ENCODE results near the gene PRDM10.
"Not testable (repeated sequence)": the region's sequence is repeated elsewhere in the genome, so short reads cannot be mapped to it uniquely, and the experiment has no call there.

The PRDM10 gene, protein sequence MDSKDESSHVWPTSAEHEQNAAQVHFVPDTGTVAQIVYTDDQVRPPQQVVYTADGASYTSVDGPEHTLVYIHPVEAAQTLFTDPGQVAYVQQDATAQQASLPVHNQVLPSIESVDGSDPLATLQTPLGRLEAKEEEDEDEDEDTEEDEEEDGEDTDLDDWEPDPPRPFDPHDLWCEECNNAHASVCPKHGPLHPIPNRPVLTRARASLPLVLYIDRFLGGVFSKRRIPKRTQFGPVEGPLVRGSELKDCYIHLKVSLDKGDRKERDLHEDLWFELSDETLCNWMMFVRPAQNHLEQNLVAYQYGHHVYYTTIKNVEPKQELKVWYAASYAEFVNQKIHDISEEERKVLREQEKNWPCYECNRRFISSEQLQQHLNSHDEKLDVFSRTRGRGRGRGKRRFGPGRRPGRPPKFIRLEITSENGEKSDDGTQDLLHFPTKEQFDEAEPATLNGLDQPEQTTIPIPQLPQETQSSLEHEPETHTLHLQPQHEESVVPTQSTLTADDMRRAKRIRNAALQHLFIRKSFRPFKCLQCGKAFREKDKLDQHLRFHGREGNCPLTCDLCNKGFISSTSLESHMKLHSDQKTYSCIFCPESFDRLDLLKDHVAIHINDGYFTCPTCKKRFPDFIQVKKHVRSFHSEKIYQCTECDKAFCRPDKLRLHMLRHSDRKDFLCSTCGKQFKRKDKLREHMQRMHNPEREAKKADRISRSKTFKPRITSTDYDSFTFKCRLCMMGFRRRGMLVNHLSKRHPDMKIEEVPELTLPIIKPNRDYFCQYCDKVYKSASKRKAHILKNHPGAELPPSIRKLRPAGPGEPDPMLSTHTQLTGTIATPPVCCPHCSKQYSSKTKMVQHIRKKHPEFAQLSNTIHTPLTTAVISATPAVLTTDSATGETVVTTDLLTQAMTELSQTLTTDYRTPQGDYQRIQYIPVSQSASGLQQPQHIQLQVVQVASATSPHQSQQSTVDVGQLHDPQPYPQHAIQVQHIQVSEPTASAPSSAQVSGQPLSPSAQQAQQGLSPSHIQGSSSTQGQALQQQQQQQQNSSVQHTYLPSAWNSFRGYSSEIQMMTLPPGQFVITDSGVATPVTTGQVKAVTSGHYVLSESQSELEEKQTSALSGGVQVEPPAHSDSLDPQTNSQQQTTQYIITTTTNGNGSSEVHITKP

GRCh38 chr11:130002352-130002845 lies at the start of gene PRDM10:
PRDM10 (minus strand) TSS chr11:130002835; CDS start chr11:129960964, 41,871 bp downstream.
- DNase-seq: no peak

GRCh38 chr11:130051082-130051481 lies 48.4 kb upstream of the PRDM10 start:
- no peak for DNase-seq

GRCh38 chr11:130050257-130050656 lies 47.6 kb upstream of the PRDM10 start:
- no peak for DNase-seq

DNA sequence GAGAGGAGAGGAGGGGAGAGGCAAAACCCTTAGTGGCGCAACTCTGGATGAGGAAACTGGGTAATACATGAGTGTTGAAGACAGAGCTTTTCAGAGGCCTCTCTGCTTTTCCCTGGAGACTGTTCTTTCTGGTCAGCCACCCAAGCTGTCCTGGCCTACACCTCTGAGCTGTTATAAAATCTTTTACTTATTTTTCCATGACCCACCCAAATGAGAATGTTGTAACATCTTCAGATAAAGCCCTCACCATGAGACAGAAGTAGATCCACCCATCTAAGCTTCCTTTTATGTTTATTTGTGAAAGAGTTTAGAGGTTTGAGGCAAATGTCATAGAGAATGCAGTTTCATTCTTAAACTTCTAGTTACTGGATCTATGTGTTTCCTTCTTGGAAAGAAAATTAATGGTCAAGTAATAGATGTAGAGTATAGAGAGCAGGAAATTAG lies 46.7 kb upstream of the PRDM10 start:
- DNase-seq: no peak

DNA sequence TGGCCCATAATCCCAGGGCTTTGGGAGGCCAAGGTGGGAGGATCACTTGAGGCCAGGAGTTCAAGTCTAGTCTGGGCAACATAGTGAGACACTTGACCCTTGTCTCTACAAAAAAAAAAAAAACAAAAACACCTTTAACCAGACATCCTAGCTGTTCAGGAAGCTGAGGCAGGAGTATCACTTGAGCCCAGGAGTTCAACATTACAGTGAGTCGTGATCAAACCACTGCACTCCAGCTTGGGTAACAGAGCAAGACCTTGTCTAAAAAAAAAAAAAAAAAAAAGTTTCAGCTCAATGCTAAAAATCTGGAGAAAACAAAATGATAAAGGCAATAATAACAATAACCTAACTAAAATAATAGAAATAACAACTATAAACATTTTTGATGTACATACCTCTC lies 44.5 kb upstream of the PRDM10 start:
- DNase-seq: no peak

DNA sequence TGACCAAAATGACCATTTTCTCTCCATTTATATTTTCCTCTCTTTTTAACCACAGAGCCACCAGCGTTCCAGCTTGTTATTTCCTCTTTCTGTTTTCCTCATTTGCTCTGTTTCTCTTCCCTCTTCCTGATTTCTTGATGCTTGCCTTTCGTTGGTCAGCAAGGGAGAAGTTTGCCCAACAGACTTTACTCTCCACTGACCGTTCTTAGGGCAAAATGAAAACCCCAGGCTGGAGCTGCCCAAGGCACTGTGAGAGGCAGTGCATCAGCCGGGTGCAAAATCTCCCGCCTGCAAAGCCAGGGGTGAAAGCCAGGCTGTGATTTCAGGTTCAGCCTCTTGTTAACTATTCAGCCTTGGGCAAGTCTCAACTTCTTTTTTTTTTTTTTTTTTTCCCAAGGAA lies 40.9 kb upstream of the PRDM10 start:
- DNase-seq: no peak

DNA sequence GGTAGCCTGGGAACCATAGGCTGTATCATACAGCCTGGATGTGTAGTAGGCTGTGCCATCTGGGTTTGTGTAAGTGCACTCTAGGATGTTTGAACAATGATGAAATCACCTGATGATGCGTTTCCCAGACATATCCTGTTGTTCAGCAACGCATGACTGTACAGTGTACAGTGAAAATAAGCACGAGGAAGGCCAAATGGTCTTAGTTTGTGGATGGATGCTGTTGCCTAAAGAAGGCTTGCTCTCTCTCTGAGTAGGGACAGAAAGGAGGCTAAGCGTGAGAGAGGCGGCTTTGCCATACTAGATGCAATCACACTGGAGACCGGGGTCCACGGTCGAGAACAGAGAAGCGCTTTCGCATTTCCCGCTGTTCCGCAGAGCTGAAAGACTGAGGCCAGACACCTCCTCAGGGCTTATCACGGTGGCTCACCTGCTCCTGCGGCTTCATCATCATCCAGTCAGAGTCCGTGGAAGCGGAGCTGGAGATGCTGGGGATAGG lies 39.5 kb upstream of the PRDM10 start:
- DNase-seq: no peak

GRCh38 chr11:130040281-130040940 lies 37.8 kb upstream of the PRDM10 start:
- no peak for DNase-seq

DNA sequence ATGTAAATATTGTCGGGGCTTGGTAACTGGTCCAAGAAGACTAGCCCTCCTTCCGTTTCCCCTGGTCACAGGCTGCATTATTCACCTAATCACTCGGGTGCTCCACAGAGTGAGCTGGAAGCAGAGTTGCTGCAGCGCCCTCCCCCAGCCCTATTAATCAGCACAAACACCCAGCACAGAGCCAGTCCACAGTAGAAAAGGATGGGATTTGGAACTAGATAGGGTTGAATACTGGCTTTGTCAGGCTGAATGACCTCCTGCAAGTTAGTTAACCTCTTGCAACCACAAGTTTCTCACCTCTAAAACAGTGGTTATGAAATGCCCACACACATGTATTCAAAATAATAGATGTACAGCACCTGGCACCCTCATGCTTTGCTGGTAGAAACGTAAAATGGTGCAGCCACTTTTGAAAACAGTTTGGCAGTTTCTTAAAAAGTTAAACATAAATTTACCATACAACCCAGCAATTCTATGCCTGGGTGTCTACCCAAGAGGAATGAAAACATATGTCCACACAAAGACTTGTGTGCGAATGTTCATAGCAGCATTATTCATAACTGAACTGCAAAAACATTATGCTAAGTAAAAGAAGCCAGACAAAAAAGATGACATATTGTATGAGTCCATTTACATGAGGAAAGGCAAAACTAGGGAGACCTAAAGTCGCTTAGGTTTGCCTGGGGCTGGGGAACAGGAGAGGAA lies 35.4 kb upstream of the PRDM10 start:
- DNase-seq: no peak

GRCh38 chr11:130037058-130037457 lies 34.4 kb upstream of the PRDM10 start:
- no peak for DNase-seq

DNA sequence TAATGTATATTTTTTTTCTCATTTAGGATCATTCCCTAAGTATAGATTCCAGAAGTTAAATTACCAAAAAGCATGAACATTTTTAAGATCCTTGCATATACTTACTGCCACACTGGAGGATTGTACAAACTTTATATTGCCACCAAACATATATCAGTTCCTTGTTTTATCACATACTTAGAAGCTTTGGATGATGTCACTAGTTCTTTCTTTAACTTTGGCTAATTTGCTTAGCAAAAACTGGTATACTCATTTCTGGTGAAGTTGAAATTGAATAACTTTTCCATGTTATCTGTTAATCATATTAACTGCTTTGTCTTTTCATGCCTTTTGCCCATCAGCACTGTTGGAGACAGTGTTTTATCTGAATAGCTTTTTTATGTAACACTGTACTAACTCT lies 31.6 kb upstream of the PRDM10 start:
- DNase-seq: no peak

DNA sequence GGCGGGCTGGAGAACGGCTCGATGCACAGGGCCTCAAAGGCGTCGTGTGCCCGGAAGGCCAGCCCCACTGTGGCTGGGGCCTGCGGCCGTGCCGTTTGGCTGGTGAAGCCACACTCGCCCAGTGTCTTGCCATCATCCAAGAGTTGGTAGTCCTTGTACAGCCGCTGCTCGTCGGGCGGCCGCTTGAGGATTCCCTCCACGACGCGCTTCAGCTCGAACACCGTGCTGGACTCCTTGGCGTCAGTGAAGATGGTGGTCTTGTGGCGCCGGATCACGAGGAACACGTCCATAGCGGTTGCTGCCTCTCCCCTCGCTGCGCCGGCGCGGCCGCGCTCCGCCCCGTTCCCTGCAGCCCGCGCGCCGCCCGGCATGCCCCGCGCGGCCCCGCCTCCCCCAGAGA lies 30.3 kb upstream of the PRDM10 start:
- no peak for DNase-seq

DNA sequence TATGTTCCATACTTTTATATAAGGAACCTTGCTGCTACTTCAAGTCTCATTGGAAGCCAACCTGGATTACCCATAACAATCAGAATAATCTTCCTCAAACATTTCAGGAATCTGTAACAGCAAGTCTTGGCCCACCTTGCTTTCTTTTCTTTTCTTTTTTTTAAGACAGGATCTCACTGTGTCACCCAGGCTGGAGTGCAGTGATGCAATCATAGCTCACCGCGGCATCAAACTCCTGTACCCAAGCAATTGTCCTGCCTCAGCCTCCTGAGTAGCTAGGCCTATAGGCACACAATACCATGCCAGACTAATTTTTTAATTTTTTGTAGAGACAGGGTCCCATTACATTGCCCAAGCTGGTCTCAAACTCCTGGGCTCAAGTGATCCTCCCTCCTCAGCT lies 29.3 kb upstream of the PRDM10 start:
- no peak for DNase-seq

GRCh38 chr11:130031056-130031455 lies 28.4 kb upstream of the PRDM10 start:
- DNase-seq: no peak

DNA sequence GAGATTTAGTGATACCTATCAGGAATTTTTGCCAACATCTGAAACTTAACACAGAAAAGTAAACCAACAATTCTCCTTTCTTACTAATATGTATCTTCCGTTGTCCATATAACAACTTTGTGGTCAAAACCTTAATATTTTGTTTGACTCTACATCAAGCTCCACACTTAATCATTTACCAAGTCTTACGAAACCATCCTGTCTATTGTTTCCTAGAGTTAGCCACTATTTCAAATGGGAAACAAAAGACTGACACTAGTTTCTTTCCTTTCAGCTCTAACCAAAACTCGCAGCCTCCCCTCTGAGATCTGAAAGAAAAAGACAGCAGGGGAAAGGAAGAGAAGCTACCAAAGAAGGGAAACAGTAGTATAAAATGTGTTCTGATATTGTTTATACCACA lies 26.5 kb upstream of the PRDM10 start:
- no peak for DNase-seq

GRCh38 chr11:130025371-130025770 lies 22.7 kb upstream of the PRDM10 start:
- no peak for DNase-seq

- DNase-seq: no peak
Observed at GRCh38 chr11:130024361-130024760, 21.7 kb upstream of the PRDM10 start.

GRCh38 chr11:130023204-130023603 lies 20.6 kb upstream of the PRDM10 start:
- no peak for DNase-seq

DNA sequence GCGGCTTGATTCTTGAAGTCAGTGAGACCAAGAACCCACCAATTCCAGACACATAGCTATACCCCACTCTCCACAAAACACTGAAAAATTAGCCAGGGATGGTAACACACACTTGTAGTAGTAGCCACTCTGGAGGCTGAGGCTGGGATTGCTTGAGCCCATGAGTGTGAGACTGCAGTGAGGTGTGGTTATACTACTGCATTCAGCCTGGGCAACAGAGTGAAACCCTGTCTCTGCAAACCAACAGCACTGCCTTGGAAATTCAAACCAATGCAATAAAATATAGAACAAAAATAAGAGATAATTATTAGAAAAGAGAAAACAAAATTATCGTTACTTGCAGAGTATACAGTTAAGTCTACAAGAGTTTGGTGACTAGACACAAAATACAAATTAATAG lies 20.2 kb upstream of the PRDM10 start:
- DNase-seq: no peak

DNA sequence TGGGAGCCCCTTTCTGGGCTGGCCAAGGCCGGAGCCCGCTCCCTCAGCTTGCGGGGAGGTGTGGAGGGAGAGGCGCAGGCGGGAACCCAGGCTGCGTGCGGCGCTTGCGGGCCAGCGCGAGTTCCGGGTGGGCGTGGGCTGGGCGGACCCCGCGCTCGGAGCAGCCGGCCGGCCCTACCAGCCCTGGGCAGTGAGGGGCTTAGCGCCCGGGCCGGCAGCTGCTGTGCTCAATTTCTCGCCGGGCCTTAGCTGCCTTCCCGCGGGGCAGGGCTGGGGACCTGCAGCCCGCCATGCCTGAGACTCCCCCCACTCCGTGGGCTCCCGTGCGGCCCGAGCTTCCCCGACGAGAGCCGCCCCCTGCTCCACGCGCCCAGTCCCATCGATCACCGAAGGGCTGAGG lies 19.0 kb upstream of the PRDM10 start:
- DNase-seq: not testable (repeated sequence)

GRCh38 chr11:130020323-130020722 lies 17.7 kb upstream of the PRDM10 start:
- DNase-seq: no peak

- DNase-seq: not testable (repeated sequence)
Observed at GRCh38 chr11:130015846-130016245, 13.2 kb upstream of the PRDM10 start.

Data from NCI-H2081 treated with DMSO at 0.1 percent for 48 hours (cell line).